HepG2 (cell line): Measurements from ENCODE around the gene ZBTB43. TPM values are rescaled to one million over a fixed set of nuclear protein-coding genes. Genes with fewer than 3 reads are reported as not detected.

Source experiments
- ATAC-seq: fragments of 200-7000 bp; cut with Tn5 transposase; 3 replicates; pipeline ENCODE4 v1.9.1; 2020; ENCODE audit warnings: mild to moderate bottlenecking, moderate library complexity
- BruUV-seq: library from RNA; stranded (reverse); fragments of 400-500 nt; replicated peaks from 2 replicates; lab custom pipeline; 2021; lab: Mats Ljungman, UMichigan
- CTCF ChIA-PET: fragments of 300-600 bp; formaldehyde crosslinking; extraction: SDS; loops from one replicate; lab custom pipeline; 2021; ENCODE audit warnings: low total read pairs, inconsistent platforms, low intra/inter-chr PET ratio; lab: Yijun Ruan, JAX
- POLR2A ChIA-PET: fragments of 350-600 bp; sonication (Branson Sonifier 250); formaldehyde crosslinking; loops from one replicate; lab custom pipeline; 2020; ENCODE audit warnings: antibody characterized with exemption, inconsistent platforms; lab: Yijun Ruan, JAX
- DNase-seq: peaks from one replicate; pipeline ENCODE4 v3.0.0-alpha.2; 2015; ENCODE audit warnings: low spot score
- FAIRE-seq: peaks from 3 replicates; lab custom pipeline; 2011; peaks lifted over from hg19 to GRCh38; lab: Jason Lieb, UNC
- H2AFZ ChIP-seq: one replicate; pipeline ENCODE4 v1.6.1; 2011; ENCODE audit warnings: low read length, inconsistent platforms
- H3K27ac ChIP-seq: fragments of 300-600 bp; 3 replicates; pipeline ENCODE4 v1.8.0; 2011; ENCODE audit warnings: mixed run types, mild to moderate bottlenecking, mixed read lengths, low read length, inconsistent platforms; ENCODE audit not compliant: insufficient read depth; ENCODE audit errors: extremely low read length
- H3K27me3 ChIP-seq, 2 experiments: fragments of 200-600 bp in 1 of 2; 2 replicates in 1 of 2; 3 replicates in 1 of 2; pipeline versions ENCODE4 v1.6.0 to v1.8.0; 2011; ENCODE audit warnings: low read length in 2 of 2, mild to moderate bottlenecking in 2 of 2, moderate library complexity in 2 of 2, inconsistent platforms in 1 of 2; ENCODE audit not compliant: insufficient read depth in 2 of 2, control insufficient read depth in 1 of 2
- H3K36me3 ChIP-seq, 2 experiments: fragments of 200-600 bp in 1 of 2; replicated peaks in 1 of 2; 2 replicates in 1 of 2; 3 replicates in 1 of 2; pipeline versions ENCODE4 v1.5.1 to v1.8.0; 2011; ENCODE audit warnings: low read length in 2 of 2, inconsistent platforms in 1 of 2; ENCODE audit not compliant: insufficient read depth in 2 of 2, control insufficient read depth in 1 of 2
- H3K4me1 ChIP-seq: 2 replicates; pipeline ENCODE4 v1.5.1; 2012; ENCODE audit warnings: low read length, inconsistent platforms; ENCODE audit not compliant: insufficient read depth
- H3K4me2 ChIP-seq: 2 replicates; pipeline ENCODE4 v1.6.0; 2011; ENCODE audit warnings: low read depth, low read length, inconsistent platforms
- H3K4me3 ChIP-seq, 3 experiments: fragments of 200-600 bp in 1 of 3; sonication (generic), shearing (Covaris generic) in 1 of 3; replicated peaks in 1 of 3; 2 replicates each; pipeline ENCODE4 v1.5.1; 2011 to 2016; ENCODE audit warnings: low read length in 3 of 3, inconsistent platforms in 2 of 3, low read depth in 2 of 3, mild to moderate bottlenecking in 2 of 3, control low read depth in 1 of 3, mixed read lengths in 1 of 3; ENCODE audit not compliant: insufficient read depth in 1 of 3
- H3K79me2 ChIP-seq: one replicate; pipeline ENCODE4 v1.6.1; 2011; ENCODE audit warnings: low read length, inconsistent platforms; ENCODE audit not compliant: insufficient read depth
- H3K9ac ChIP-seq: 2 replicates; pipeline ENCODE4 v1.6.0; 2011; ENCODE audit warnings: mild to moderate bottlenecking, low read depth, low read length, inconsistent platforms; ENCODE audit not compliant: insufficient read depth
- H3K9me3 ChIP-seq: 2 replicates; pipeline ENCODE4 v1.5.1; 2012; ENCODE audit warnings: mild to moderate bottlenecking, low read length
- H4K20me1 ChIP-seq: 2 replicates; pipeline ENCODE4 v1.6.0; 2011; ENCODE audit warnings: inconsistent platforms, mild to moderate bottlenecking, low read length, moderate library complexity; ENCODE audit not compliant: insufficient read depth
- ARNTL ChIP-seq: sonication (generic); formaldehyde crosslinking; IDR thresholded peaks from 2 replicates; pipeline ENCODE4 v1.4.0; 2020; ENCODE audit warnings: mild to moderate bottlenecking, missing genetic modification reagents
- HOXA7 ChIP-seq: sonication (generic); formaldehyde crosslinking; IDR thresholded peaks from 2 replicates; pipeline ENCODE4 v1.8.1; 2022; ENCODE audit warnings: mild to moderate bottlenecking, missing genetic modification reagents, moderate library complexity
- JUNB ChIP-seq: sonication (generic); formaldehyde crosslinking; IDR thresholded peaks from 2 replicates; pipeline ENCODE4 v1.8.0; 2022; ENCODE audit warnings: missing genetic modification reagents, mild to moderate bottlenecking, borderline replicate concordance
- RBAK ChIP-seq: sonication (generic); formaldehyde crosslinking; IDR thresholded peaks from 2 replicates; pipeline ENCODE4 v1.5.1; 2020; ENCODE audit warnings: mild to moderate bottlenecking, missing genetic modification reagents
- XBP1 ChIP-seq: sonication (generic); formaldehyde crosslinking; IDR thresholded peaks from 2 replicates; pipeline ENCODE4 v1.5.0; 2020; ENCODE audit warnings: missing genetic modification reagents
- ZFP41 ChIP-seq: sonication (generic); formaldehyde crosslinking; IDR thresholded peaks from 2 replicates; pipeline ENCODE4 v1.4.0; 2020; ENCODE audit warnings: mild to moderate bottlenecking, missing genetic modification reagents, borderline replicate concordance
- ZNF383 ChIP-seq: sonication (generic); formaldehyde crosslinking; IDR thresholded peaks from 2 replicates; pipeline ENCODE4 v1.4.0; 2020; ENCODE audit warnings: missing genetic modification reagents, mild to moderate bottlenecking, borderline replicate concordance
- ZNF577 ChIP-seq: sonication (generic); formaldehyde crosslinking; IDR thresholded peaks from 2 replicates; pipeline ENCODE4 v1.4.0; 2020; ENCODE audit warnings: mild to moderate bottlenecking, low read depth, missing genetic modification reagents, borderline replicate concordance
- ZNF878 ChIP-seq: sonication (generic); formaldehyde crosslinking; IDR thresholded peaks from 2 replicates; pipeline ENCODE4 v1.8.1; 2023; ENCODE audit warnings: mild to moderate bottlenecking, missing genetic modification reagents, moderate library complexity
- ZSCAN22 ChIP-seq: sonication (generic); formaldehyde crosslinking; IDR thresholded peaks from 2 replicates; pipeline ENCODE4 v1.4.0; 2020; ENCODE audit warnings: mild to moderate bottlenecking, missing genetic modification reagents
- WGBS: methylation state at CpG from one replicate; pipeline ENCODE4 v1.1.6; 2017; ENCODE audit warnings: low lambda C conversion rate; 5-methylcytosine and 5-hydroxymethylcytosine counted together
- in situ Hi-C: cut with HindIII; loops from 2 replicates; pipeline ENCODE4 v1.10.0; 2017; ENCODE audit warnings: low pct_unique_long_range_greater_than_20kb; ENCODE audit not compliant: extremely low pct_ligation_motif_present
- intact Hi-C: fragments of 100-400 bp; cut with micrococcal nuclease; formaldehyde crosslinking; loops from one replicate; pipeline ENCODE4 v1.10.0; 2022; ENCODE audit not compliant: unreplicated experiment
- polyA plus RNA-seq, 8 experiments: library from polyadenylated mRNA; depleted of rRNA in 3 of 8; stranded (reverse) in 7 of 8; unstranded in 1 of 8; fragments of >200 nt; fragmentation: Illumina TruSeq in 4 of 8; extraction: Trizol in 4 of 8; gene quantifications; 2 replicates each; pipeline versions ENCODE4 v1.2.1 to v1.2.3, GENCODE V29; 2011 to 2016; ENCODE audit warnings: low read depth in 4 of 8, missing spikeins in 1 of 8, mixed read lengths in 1 of 8; ENCODE audit not compliant: insufficient read depth in 1 of 8
- total RNA-seq, 5 experiments: library from RNA; depleted of rRNA; stranded (reverse); fragments of >200 nt; fragmentation: Illumina TruSeq; extraction: Trizol; gene quantifications; 2 replicates each; pipeline ENCODE4 v1.2.3, GENCODE V29; 2016; ENCODE audit warnings: low read depth in 1 of 5

Gene ZBTB43
- total and polyA plus RNA-seq, 2 of the 13 experiments (the other 11 are each of a cell fraction or from before 2014, with no cell fraction given): 7.1 to 31.4 TPM

DNA sequence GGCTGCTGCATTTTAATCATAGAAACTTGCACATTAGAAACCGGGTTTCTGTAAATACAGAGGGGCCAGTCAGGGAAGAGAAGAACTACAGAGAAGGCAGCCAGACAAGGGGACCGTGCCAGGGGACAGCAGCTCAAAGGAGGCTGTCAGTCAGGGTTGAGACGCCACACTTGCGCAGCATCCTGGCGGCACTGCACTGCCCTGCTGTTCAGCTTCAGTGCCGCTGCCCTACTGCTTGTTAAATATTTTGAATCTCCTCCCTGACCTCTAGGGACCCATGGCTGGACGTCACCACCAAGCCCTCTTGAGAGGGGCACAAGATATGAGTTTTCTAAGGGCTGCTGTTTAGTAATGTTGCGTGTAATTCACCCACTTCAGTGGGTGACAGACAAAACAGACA lies 43.6 kb upstream of the ZBTB43 start:
- Histone ChIP-seq H3K9me3 (no peaks in the 10 kb centered on the region), H3K4me1 (no peaks in the 10 kb centered on the region), H3K4me2 (no peak overlapping the region), H3K79me2 (no peaks in the 10 kb centered on the region), H3K9ac (no peak overlapping the region), H3K36me3 (no peaks in the 10 kb centered on the region), H4K20me1 (no peaks in the 10 kb centered on the region), H3K4me3 (no peak overlapping the region), H3K27me3 (peaks cover 2 to 16% of the 10 kb centered on the region in 2 experiments; a peak in 2 of 5 replicates), H3K27ac (no peak overlapping the region), H2AFZ (no peak overlapping the region)
- ChIA-PET CTCF (no interaction called here), POLR2A (no interaction called here)
- no peak for ATAC-seq
- intact Hi-C loops: no loop called here
- in situ Hi-C loops: no loop called here
- no peak for DNase-seq
- WGBS: 13% methylated on average over 8 of the region's 8 CpGs
- no peak for FAIRE-seq
- TF ChIP-seq RBAK (CRISPR knock-in tag): no peak
- no peak for TF ChIP-seq ZFP41 (CRISPR knock-in tag)
- TF ChIP-seq ARNTL (CRISPR knock-in tag): no peak
- TF ChIP-seq ZSCAN22 (CRISPR knock-in tag): no peak
- no peak for TF ChIP-seq ZNF383 (CRISPR knock-in tag)
- TF ChIP-seq ZNF878: no peak
- TF ChIP-seq JUNB (CRISPR knock-in tag): no peak
- no peak for TF ChIP-seq ZNF577
- TF ChIP-seq XBP1: no peak
- TF ChIP-seq HOXA7 (CRISPR knock-in tag): no peak
- no TSS peak for BruUV-seq
